Stomach smooth muscle (tissue), 2 donors: Measurements from ENCODE around the gene SIPA1L3.

ENCODE experiments used
- H3K27ac ChIP-seq: one replicate; pipeline ENCODE4 v1.7.0; 2013; ENCODE audit warnings: mild to moderate bottlenecking, low read length, inconsistent platforms
- H3K27me3 ChIP-seq, 2 donors: one replicate each; pipeline ENCODE4 v1.7.0; 2013; ENCODE audit warnings: low read length in 2 of 2; ENCODE audit not compliant: insufficient read depth in 2 of 2, control insufficient read depth in 1 of 2
- H3K36me3 ChIP-seq, 2 donors: one replicate each; pipeline ENCODE4 v1.7.0; 2013; ENCODE audit warnings: low read length in 2 of 2; ENCODE audit not compliant: control insufficient read depth in 2 of 2, insufficient read depth in 2 of 2
- H3K4me1 ChIP-seq: one replicate; pipeline ENCODE4 v1.7.0; 2013; ENCODE audit warnings: low read length; ENCODE audit not compliant: control insufficient read depth, insufficient read depth
- H3K4me3 ChIP-seq, 2 donors: one replicate each; pipeline ENCODE4 v1.7.0; 2013; ENCODE audit warnings: low read length in 2 of 2
- H3K9ac ChIP-seq, 2 donors: one replicate each; pipeline ENCODE4 v1.7.0; 2013; ENCODE audit warnings: low read length in 2 of 2, mild to moderate bottlenecking in 1 of 2
- H3K9me3 ChIP-seq, 2 donors: one replicate each; pipeline ENCODE4 v1.7.0; 2013; ENCODE audit warnings: low read length in 2 of 2; ENCODE audit not compliant: control insufficient read depth in 2 of 2
- donor health status: healthy.
- donor health status: Pancreatic carcinoma.

SIPA1L3 gene

DNA sequence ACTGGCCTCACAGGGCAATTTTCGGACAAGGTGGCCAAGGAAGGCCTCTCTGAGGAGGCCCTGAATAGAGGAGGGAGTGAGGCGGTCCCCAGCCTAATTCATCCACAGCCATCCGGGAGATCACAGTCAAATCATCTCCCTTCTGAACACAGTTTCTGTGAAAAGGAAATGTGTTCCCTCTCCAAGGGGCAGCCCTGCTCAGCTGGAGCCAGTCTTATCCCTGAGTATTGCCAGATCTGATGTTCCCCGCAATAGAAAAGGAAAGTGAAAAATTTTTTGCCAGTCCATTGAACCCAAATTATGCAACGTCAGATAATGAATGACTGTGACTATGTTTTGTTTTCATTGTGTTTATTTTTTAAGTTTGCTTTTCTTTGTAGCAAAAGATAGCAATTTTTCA, 125.9 kb downstream of the SIPA1L3 start:
- no peak overlapping the region for H3K4me3 ChIP-seq
- no peak overlapping the region for H3K27ac ChIP-seq
- no peaks in the 10 kb centered on the region for H3K27me3 ChIP-seq

DNA sequence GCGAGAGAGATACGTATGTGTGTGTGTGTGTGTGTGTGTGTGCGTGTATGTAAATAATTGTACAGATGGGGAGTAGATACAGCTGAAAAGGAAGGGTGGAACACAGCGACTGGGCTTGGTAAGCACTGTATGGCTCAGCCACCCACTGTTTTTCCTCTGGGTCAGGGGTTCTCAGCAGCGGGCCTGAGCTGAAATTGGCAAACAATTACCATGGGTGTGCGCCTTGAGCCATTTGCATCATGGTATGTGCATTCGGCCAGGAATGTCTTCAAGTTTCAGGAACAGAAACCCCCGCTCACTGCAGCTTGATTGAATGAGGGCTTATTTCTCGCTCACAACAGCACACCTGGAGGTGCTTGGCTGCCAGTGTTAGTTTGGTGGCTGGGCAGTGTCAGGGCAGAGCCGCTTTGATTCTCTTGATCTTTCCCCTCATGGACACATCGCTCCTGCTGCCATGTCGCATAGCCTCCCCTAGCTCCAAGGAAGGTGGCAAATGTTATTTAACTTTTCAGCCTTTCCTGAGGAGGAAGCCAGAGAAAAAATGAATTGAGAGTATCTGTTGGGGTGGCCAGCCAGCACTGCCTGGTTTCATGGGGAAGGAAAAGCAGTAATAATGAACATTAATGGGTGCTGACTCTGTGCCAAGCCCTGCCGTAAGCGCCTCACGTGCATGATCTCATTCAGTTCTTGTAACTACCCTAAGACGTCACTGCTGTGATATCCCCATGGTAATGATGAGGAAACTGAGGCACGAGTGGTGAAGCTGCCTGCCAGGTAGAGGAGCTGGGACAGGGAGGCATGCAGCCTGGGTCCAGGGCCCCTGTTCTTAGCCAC, 126.9 kb downstream of the SIPA1L3 start:
- Histone ChIP-seq H3K4me3 (no peak overlapping the region), H3K27ac (no peak overlapping the region), H3K27me3 (no peaks in the 10 kb centered on the region), H3K4me1 (peaks cover 4% of the 10 kb centered on the region), H3K9me3 (no peaks in the 10 kb centered on the region), H3K36me3 (peaks cover 3 to 5% of the 10 kb centered on the region in 2 donors), H3K9ac (no peak overlapping the region)

More for the DNA sequence above, 125.9 kb downstream of the SIPA1L3 start:
- Histone ChIP-seq H3K9ac (no peak overlapping the region), H3K4me1 (peaks cover 4% of the 10 kb centered on the region), H3K36me3 (peaks cover 3 to 5% of the 10 kb centered on the region in 2 donors), H3K9me3 (no peaks in the 10 kb centered on the region)

DNA sequence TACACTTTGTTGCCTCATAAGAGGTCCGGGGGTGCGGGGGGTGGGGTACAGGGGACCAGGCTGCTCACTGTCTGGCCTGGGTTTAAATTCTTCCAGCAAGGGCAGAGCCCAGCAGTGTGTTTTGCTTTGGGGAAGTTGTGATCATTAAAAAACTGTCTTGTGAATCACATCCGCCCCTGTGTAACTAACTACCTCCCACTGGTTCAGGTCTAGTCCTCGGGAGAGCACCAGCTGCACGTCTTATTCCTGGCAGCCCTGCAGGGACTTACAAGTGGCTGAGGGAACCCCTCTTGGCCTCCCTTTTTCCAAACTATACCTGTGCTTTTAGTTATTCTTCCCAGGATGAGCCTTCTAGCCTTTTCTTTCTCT, 127.5 kb downstream of the SIPA1L3 start:
- Histone ChIP-seq H3K27me3 (no peaks in the 10 kb centered on the region), H3K4me3 (no peak overlapping the region), H3K9me3 (no peaks in the 10 kb centered on the region), H3K27ac (no peak overlapping the region), H3K9ac (no peak overlapping the region), H3K36me3 (peaks cover 3% of the 10 kb centered on the region in 2 donors), H3K4me1 (peaks cover 4% of the 10 kb centered on the region)

DNA sequence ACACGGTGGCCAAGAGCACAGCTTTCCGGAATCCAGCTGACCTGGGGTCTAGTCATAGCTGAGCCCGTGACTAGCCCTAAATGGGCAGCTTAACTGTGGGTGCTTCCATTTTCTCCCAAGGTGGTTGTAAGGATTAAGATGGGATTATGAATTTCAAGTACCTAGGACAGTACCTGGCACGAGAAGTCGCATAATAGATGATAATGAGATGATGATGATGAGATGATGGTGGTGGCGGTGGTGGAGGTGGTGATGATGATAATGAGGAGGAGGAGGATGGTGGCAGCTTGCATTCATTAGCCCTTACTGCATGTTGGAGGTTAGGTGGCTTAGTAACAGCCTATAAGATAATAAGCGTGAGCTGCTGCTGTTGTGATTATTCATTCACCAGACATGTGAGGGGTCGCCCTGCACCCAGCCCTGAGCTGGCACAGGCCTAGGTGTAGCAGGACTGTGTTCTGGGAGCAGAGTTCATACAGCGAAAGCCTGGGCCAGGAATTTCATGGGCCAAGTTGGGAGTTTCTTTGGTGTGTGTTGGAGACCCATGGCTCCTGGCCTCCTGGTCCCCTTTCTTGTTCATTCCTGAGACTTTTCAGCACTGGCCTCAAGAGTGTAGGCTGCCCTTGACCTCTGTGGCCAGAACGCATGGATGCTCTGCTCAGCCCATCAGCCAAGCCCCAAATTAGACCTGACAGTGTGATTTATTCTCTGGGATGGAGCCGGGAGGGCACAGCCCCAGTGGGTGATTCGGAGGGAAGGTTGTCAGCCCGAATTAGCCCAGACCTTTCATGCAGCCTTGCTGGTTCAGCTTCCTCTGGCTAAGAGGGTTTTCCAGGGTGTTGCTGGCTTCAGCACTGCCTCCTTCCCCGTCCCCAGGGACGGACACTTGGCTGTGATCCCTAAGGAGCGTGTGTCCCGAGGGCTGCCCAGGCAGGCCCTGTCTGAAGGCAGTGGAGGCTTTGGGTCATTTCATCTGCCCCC, 128.8 kb downstream of the SIPA1L3 start:
- Histone ChIP-seq H3K4me3 (no peak overlapping the region), H3K27ac (no peak overlapping the region), H3K9ac (no peak overlapping the region), H3K27me3 (no peaks in the 10 kb centered on the region), H3K9me3 (no peaks in the 10 kb centered on the region), H3K4me1 (peaks cover 4% of the 10 kb centered on the region), H3K36me3 (peaks cover under 1 to 3% of the 10 kb centered on the region in 2 donors)

DNA sequence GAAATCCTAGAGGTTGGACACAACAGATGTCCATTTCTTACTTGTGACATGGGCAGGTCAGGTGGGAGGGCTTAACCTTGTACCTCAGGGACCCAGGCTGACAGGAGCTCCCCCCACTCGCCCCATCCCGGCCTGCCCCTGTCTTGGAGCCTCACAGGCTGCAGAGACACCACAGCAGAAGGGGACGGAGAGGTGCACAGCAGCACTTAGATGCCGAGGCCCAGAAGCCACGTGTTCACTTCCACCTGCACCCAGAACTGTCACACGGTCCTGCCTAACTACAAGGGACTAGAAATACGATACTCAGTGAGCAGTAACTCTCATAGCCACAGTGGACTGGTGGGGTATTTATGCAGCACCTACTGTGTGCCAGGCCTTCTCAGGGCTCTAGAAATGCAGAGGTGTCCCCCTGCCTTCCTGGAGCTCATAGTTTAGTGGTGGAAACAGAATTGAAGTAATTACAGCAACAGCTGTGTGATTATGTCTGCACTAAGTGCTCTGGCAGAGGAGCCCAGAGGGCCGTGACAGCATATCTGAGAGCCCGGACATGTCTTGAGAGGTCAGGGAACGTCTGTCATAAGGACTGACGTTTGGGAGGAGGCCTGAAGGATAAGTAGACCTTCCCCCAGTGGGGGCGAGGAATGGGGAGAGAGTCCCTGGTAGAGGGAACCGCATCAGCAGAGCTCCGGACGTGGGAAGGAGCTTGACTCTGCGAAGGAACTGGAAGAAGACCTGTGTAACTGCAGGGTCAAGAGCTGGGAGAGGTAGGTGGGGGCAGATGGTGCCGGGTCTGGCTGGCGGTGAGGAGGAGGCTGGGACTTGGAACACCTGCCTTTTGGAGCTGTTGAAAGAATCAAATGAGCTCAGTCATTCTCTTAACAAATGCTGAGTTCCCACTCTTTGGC, 130.0 kb downstream of the SIPA1L3 start:
- Histone ChIP-seq H3K27ac (no peak overlapping the region), H3K9ac (no peak overlapping the region), H3K27me3 (no peaks in the 10 kb centered on the region), H3K9me3 (no peaks in the 10 kb centered on the region), H3K4me1 (peaks cover 4% of the 10 kb centered on the region), H3K36me3 (no peaks in the 10 kb centered on the region), H3K4me3 (no peak overlapping the region)

DNA sequence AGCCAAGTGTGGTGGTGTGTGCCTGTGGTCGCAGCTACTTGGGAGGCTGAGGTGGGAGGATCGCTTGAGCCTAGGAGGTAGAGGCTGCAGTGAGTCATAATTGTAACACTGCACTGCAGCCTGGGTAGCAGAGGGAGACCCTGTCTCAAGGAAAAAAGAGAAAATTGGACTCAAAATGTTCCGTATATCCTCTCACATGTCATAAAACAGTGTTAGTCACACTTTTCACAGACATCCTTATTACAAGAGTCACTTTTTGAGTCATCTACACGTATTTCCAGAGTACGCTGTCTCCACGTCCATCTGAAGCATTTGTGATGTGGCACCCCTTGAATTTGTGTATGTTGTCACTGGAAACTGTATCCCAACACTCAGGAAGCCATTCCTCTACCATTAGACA, 133.0 kb downstream of the SIPA1L3 start:
- Histone ChIP-seq H3K27me3 (no peaks in the 10 kb centered on the region), H3K36me3 (no peaks in the 10 kb centered on the region), H3K27ac (no peak overlapping the region), H3K9ac (no peak overlapping the region), H3K4me1 (peaks cover 4% of the 10 kb centered on the region), H3K9me3 (no peaks in the 10 kb centered on the region), H3K4me3 (no peak overlapping the region)

DNA sequence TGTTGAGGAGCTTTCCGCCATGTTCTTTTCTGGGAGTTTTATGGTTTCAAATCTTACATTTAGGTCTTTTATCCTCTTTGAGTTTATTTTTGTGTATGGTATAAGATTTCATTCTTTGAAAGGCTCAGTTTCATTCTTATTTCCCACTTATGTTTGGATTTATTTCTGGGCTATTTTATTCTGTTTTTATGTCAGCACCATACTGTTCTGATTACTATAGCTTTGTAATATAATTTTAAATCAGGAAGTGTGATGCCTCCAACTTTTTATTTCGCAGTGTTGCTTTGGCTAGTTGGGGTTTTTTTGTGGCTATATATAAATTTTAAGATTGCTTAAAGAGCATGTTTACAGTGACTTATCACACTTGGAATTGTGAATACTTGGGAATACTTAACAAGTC, 135.1 kb downstream of the SIPA1L3 start:
- H3K27ac ChIP-seq, result no peak overlapping the region

DNA sequence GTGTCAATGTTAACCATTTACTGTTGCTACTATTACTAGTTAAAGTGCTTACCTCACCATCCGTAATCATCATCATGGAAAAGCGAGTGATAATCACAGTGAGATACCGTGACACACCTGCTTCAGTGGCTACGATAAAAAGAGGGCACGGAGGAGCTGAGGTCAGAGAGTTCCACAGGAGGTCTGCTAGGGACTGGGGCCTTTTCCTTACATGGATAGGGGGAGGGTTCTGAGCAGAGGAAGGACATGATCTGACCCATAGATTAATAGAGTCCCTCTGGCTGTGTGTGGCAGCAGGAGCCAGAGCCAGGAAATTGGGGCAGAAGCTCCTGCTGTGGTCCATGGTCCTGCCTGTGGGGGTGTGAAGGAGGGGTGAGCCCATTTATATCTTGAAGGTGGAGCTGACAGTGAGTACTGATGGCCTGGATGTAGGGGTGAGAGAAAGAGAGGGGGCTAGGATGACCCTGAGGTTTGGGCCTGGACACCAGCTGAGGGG, 136.7 kb downstream of the SIPA1L3 start:
- H3K36me3 ChIP-seq, result no peaks in the 10 kb centered on the region
- no peaks in the 10 kb centered on the region for H3K9me3 ChIP-seq
- H3K4me3 ChIP-seq, result no peak overlapping the region
- H3K27me3 ChIP-seq, result no peaks in the 10 kb centered on the region
- H3K4me1 ChIP-seq, result no peaks in the 10 kb centered on the region
- no peak overlapping the region for H3K27ac ChIP-seq
- no peak overlapping the region for H3K9ac ChIP-seq

More for the DNA sequence above, 135.1 kb downstream of the SIPA1L3 start:
- no peaks in the 10 kb centered on the region for H3K9me3 ChIP-seq
- no peak overlapping the region for H3K4me3 ChIP-seq
- no peaks in the 10 kb centered on the region for H3K4me1 ChIP-seq
- H3K36me3 ChIP-seq, result no peaks in the 10 kb centered on the region
- H3K9ac ChIP-seq, result no peak overlapping the region
- no peaks in the 10 kb centered on the region for H3K27me3 ChIP-seq

DNA sequence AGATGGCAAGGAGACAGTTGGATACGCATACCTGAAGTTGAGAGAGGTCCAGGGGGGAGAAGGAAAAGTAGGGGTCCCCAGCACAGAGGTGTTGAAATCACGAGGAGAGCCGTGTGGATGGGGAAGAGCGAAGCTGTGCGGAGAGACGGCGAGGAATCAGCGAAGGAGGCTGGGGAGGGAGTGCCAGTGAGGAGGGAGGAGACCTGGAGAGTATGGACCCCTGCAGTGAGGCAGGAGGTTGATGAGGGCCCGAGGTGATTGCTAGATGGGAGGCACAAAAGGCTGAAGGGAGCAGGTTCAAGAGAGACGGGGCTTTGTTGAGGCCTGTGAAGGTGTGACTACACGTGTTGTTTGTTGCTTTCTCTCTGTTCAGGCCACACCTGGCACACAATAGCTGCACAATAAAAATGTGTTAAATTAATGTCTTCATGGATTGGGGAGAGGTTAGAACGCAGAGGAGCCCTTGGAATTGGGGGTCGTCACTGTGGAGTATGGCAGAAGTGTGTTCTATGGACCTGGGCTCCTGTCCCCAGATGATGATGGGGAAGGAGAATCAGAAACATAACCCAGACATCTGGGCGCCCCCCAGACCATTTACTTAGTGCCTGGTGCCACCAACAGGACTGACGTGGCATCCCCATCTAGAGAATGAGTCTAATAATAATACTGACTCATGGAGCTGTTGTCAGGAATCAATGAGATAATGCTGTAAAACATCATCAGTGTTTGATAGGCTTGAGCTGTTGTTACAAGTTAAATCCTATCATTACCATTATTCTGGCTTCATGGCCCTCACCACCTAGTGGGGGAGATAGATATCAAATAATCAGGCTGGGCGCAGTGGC, 137.5 kb downstream of the SIPA1L3 start:
- Histone ChIP-seq H3K9me3 (no peaks in the 10 kb centered on the region), H3K27ac (no peak overlapping the region), H3K4me1 (no peaks in the 10 kb centered on the region), H3K4me3 (no peak overlapping the region), H3K9ac (no peak overlapping the region), H3K27me3 (no peaks in the 10 kb centered on the region), H3K36me3 (no peaks in the 10 kb centered on the region)
